ENCODE results near the gene CLEC16A.

CLEC16A gene

DNA sequence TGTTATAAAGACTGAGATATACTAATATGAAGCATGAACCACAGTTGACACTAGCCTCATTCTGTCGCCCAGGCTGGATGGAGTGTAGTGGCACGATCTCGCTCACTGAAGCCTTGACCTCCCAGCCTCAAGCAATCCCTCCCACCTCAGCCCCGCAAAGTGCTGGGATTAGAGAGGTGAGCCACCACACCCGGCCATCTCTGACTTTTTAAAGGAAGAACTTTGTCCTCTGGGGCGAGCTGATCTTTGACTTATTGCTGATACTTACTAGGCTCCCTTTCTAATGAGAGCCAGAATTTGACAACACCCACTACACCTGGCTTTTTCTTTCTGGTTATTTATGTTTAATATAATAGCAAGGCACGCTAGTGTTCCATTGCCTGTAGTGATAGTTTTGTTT lies 57.2 kb downstream of the CLEC16A start:
- TF ChIP-seq, protein P1, sequence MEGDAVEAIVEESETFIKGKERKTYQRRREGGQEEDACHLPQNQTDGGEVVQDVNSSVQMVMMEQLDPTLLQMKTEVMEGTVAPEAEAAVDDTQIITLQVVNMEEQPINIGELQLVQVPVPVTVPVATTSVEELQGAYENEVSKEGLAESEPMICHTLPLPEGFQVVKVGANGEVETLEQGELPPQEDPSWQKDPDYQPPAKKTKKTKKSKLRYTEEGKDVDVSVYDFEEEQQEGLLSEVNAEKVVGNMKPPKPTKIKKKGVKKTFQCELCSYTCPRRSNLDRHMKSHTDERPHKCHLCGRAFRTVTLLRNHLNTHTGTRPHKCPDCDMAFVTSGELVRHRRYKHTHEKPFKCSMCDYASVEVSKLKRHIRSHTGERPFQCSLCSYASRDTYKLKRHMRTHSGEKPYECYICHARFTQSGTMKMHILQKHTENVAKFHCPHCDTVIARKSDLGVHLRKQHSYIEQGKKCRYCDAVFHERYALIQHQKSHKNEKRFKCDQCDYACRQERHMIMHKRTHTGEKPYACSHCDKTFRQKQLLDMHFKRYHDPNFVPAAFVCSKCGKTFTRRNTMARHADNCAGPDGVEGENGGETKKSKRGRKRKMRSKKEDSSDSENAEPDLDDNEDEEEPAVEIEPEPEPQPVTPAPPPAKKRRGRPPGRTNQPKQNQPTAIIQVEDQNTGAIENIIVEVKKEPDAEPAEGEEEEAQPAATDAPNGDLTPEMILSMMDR (IDR thresholded peaks at IDR 0.05; ENCODE audit: insufficient read depth, low read length, missing control alignments) = no peak
- ChIA-PET POLR2A (no interaction called here), CTCF (interaction anchor here (1.1 kb wide), 2 partner anchors 11 to 355 kb away, joined by 3 to 6 read pairs; no protein-coding TSS in a partner anchor)
- DNase-seq (ENCODE audit: low read depth, low spot score) = no peak
- H3K4me3 ChIP-seq (ENCODE audit: low read depth, low read length) = no peak overlapping the region

DNA sequence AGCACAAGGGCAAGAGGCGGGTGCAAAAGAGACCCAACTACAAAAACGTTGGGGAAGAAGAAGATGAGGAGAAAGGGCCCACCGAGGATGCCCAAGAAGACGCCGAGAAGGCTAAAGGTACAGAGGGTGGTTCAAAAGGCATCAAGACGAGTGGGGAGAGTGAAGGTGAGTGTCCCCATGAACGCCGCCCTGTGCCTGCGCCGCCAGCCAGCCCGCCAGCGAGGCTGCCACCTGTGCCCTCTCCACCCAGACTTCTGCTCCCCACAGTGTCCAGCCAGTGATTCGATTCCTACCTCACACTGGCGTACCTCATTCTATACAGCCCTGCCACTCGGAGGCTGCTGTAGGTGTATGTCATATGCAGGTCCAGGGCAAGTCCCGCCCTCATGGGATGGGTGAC lies 58.8 kb downstream of the CLEC16A start:
- TF ChIP-seq, protein P1 (IDR thresholded peaks at IDR 0.05; ENCODE audit: insufficient read depth, low read length, missing control alignments) = no peak
- ChIA-PET CTCF (no interaction called here), POLR2A (no interaction called here)
- H3K4me3 ChIP-seq (ENCODE audit: low read depth, low read length) = no peak overlapping the region
- DNase-seq (ENCODE audit: low read depth, low spot score) = no peak

DNA sequence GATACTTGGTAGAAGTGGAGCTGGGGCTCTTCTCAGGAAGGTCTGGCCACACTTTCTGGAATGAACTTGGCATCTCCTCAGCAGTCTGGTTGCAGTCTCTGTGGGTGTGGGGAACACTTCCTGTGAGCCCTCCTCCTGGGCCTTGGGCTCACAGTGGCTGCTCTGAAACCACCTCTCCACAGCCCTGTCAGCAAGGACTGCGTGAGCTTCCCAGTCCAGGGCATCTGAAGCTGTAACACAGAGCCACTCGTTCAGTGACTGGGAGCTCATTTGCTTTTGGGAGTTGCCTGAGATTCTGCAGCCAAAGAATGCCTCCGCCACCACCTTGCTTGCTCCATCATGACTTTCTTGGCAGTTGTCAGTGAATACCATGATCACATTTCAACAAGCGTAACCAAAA lies 60.0 kb downstream of the CLEC16A start:
- ChIA-PET CTCF (interaction anchor here (1.2 to 1.8 kb wide), 2 partner anchors 14 to 41 kb away, joined by 3 to 4 read pairs; no protein-coding TSS in a partner anchor), POLR2A (interaction anchor here (0.8 kb wide), 1 partner anchor 251 kb away, joined by 6 read pairs; the partner anchor contains the start of gene SOCS1)
- DNase-seq (ENCODE audit: low read depth, low spot score) = peak; percentile 29
- no peak overlapping the region for H3K4me3 ChIP-seq (ENCODE audit: low read depth, low read length)
- TF ChIP-seq, protein P1 (IDR thresholded peaks at IDR 0.05; ENCODE audit: insufficient read depth, low read length, missing control alignments) = no peak

DNA sequence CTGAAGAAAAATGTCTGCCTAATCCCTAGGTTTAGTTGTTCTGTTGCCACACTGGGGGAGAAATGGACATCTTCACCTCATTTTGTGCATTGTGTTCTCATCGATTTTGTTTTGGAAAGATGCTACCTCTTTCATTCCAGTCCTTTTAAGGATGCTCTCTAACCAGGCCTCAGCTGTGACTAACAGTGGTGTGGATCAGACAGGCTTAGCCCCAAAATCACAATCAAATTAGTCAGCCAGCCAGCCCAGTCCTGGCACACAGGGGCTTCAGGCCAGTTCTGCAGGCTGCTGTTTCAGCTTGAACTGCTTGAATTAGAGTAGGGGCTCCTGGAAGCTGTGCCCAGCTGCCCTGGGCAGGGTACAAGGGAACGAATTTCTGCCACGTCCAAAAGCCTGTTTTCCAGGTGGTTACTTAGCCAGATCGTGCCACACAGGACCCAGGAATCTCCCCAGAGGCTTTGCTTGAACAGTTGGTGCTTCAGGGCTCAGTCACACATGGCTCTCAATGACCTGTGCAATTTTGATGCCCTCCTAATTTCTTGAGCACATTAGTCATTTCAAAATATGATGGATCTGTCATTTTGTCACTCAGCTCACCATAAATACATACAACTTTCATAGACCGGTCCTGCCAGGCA lies 60.7 kb downstream of the CLEC16A start:
- POLR2A ChIA-PET = interaction anchor here (0.6 to 2.0 kb wide), 3 partner anchors 246 to 251 kb away, joined by 3 to 12 read pairs (median 6); partner anchors contain the start of gene SOCS1
- TF ChIP-seq, protein P1 (IDR thresholded peaks at IDR 0.05; ENCODE audit: insufficient read depth, low read length, missing control alignments) = no peak
- no peak overlapping the region for H3K4me3 ChIP-seq (ENCODE audit: low read depth, low read length)
- peak; percentile 50 for DNase-seq (ENCODE audit: low read depth, low spot score)
- CTCF ChIA-PET = interaction anchor here (1.2 to 2.1 kb wide), 3 partner anchors 14 to 251 kb away, joined by 3 to 9 read pairs (median 4); partner anchors contain the start of gene SOCS1

DNA sequence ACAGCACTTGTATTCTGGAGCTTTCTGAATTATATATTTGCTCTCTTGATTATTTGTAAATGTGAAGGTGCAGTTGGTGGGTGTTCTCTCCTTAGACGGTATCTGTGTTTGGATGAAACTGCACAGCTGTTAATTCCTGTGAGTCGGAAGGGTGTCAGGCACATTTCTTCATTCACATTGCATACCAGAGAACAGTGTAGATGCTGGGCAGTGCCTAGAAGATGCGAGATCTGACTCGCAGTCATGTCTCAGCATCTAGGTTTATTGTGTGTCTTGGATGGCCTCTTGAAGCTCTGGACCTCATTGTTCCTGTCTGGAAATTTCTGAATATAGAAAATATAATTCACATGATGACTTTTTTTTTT lies 61.2 kb downstream of the CLEC16A start:
- CTCF ChIA-PET = interaction anchor here (1.8 to 2.1 kb wide), 2 partner anchors 42 to 251 kb away, joined by 3 to 9 read pairs; partner anchors contain the start of gene SOCS1
- no peak for DNase-seq (ENCODE audit: low read depth, low spot score)
- POLR2A ChIA-PET = interaction anchor here (0.6 to 2.0 kb wide), 2 partner anchors 246 to 250 kb away, joined by 3 to 12 read pairs; partner anchors contain the start of gene SOCS1
- no peak overlapping the region for H3K4me3 ChIP-seq (ENCODE audit: low read depth, low read length)
- TF ChIP-seq, protein P1 (IDR thresholded peaks at IDR 0.05; ENCODE audit: insufficient read depth, low read length, missing control alignments) = no peak

DNA sequence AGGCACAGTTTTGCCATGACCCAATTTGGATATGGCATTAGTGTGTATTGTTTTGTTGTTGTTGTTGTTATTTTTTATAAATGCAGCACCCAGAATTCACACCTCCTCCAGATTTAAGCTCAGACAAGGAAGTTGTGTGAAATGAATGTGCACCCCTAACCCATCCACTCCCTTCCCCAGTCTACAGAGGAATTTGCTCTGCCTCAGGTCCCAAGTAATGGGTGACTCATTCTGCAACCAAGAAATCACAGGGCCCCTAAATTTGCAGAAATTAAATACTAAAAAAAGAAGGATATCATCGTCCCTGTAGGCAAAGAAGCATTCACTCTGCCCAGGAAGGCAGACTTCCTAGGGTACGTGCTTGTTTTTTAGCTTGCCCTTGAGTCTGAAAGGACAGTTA lies 62.3 kb downstream of the CLEC16A start:
- DNase-seq (ENCODE audit: low read depth, low spot score) = no peak
- CTCF ChIA-PET = interaction anchor here (1.0 to 2.1 kb wide), 4 partner anchors 15 to 250 kb away, joined by 3 to 9 read pairs (median 3); partner anchors contain the start of gene SOCS1
- no peak overlapping the region for H3K4me3 ChIP-seq (ENCODE audit: low read depth, low read length)
- TF ChIP-seq, protein P1 (IDR thresholded peaks at IDR 0.05; ENCODE audit: insufficient read depth, low read length, missing control alignments) = no peak
- POLR2A ChIA-PET = interaction anchor here (0.8 to 2.0 kb wide), 2 partner anchors 14 to 249 kb away, joined by 3 to 12 read pairs; partner anchors contain the start of gene SOCS1
